D721Med (cell line): Measurements from ENCODE around the gene MEPCE.
A peak's percentile ranks its signal among the peaks of the same experiment; 100 is the strongest.
"Not testable (repeated sequence)": the region's sequence is repeated elsewhere in the genome, so short reads cannot be mapped to it uniquely, and the experiment has no call there.

Experiments
- DNase-seq: peaks from one replicate; pipeline ENCODE4 v3.0.0; 2011; ENCODE audit warnings: low spot score; ENCODE audit not compliant: insufficient read length
- FAIRE-seq: peaks from 2 replicates; lab custom pipeline; 2011; peaks lifted over from hg19 to GRCh38; lab: Jason Lieb, UNC
- CTCF ChIP-seq: IDR thresholded peaks from 2 replicates; pipeline ENCODE4 v1.5.1; 2012; ENCODE audit warnings: mild to moderate bottlenecking, control low read depth; ENCODE audit not compliant: insufficient read depth; ENCODE audit errors: missing control alignments

MEPCE gene, protein sequence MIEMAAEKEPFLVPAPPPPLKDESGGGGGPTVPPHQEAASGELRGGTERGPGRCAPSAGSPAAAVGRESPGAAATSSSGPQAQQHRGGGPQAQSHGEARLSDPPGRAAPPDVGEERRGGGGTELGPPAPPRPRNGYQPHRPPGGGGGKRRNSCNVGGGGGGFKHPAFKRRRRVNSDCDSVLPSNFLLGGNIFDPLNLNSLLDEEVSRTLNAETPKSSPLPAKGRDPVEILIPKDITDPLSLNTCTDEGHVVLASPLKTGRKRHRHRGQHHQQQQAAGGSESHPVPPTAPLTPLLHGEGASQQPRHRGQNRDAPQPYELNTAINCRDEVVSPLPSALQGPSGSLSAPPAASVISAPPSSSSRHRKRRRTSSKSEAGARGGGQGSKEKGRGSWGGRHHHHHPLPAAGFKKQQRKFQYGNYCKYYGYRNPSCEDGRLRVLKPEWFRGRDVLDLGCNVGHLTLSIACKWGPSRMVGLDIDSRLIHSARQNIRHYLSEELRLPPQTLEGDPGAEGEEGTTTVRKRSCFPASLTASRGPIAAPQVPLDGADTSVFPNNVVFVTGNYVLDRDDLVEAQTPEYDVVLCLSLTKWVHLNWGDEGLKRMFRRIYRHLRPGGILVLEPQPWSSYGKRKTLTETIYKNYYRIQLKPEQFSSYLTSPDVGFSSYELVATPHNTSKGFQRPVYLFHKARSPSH

DNA sequence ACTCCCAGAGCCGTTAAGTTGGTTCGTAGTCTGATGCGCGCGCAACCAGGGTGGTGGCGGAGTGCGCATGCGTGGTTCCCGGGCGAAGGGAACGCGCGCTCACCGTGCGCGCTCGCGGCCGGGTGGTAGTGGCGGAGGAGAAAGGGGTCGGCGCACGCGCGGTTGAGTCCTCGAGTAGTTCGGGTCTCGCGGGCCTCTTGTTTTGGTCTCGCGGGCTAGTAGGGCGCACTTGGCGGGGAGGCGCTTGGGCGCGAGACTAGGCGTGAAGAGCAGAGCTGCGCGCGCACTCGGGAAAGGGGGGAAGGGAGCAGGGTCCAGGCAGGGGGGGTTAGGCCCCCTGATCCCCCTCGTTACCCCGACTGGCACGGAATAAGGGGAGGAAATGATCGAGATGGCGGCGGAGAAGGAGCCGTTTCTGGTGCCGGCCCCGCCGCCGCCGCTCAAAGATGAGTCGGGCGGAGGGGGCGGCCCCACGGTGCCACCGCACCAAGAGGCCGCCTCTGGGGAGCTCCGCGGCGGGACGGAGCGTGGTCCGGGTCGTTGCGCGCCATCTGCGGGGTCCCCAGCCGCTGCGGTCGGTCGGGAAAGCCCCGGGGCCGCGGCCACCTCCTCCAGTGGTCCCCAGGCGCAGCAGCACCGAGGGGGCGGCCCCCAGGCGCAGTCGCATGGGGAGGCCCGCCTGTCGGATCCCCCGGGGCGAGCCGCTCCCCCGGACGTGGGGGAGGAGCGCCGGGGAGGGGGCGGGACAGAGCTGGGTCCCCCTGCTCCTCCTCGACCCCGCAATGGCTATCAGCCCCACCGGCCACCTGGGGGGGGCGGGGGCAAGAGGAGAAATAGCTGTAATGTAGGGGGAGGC lies at the start of gene MEPCE:
Gene MEPCE (plus strand): TSS at position 195 of the 856 bp plus-strand sequence. CDS start 188 bp downstream, at position 383.
- no peak for FAIRE-seq
- DNase-seq = peak; percentile 95
- no peak for TF ChIP-seq CTCF

- no peak for DNase-seq
- no peak for FAIRE-seq
- TF ChIP-seq CTCF = no peak
Observed at GRCh38 chr7:100380196-100380595, 49.4 kb upstream of the MEPCE start.

DNA sequence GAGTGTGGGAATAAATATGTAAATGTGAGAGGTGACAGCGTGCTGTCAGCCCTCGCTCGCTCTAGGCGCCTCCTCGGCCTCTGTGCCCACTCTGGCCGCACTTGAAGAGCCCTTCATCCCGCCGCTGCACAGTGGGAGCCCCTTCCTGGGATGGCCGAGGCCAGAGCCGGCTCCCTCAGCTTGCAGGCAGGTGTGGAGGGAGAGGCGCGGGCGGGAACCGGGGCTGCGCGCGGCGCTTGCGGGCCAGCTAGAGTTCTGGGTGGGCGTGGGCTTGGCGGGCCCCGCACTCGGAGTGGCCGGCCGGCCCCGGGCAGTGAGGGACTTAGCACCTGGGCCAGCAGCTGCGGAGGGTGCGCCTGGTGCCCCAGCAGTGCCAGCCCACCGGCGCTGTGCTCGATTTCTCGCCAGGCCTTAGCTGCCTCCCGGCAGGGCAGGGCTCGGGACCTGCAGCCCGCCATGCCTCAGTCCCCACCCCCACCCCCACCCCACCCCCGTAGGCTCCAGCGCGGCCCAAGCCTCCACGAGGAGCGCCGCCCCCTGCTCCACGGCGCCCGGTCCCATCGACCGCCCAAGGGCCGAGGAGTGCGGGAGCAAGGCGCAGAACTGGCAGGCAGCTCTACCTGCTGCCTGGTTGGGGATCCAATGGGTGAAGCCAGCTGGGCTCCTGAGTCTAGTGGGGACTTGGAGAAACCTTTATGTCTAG lies 47.9 kb upstream of the MEPCE start:
- not testable (repeated sequence) for DNase-seq, FAIRE-seq

- FAIRE-seq, DNase-seq: not testable (repeated sequence)
Observed at GRCh38 chr7:100382234-100382853, 47.3 kb upstream of the MEPCE start.

DNA sequence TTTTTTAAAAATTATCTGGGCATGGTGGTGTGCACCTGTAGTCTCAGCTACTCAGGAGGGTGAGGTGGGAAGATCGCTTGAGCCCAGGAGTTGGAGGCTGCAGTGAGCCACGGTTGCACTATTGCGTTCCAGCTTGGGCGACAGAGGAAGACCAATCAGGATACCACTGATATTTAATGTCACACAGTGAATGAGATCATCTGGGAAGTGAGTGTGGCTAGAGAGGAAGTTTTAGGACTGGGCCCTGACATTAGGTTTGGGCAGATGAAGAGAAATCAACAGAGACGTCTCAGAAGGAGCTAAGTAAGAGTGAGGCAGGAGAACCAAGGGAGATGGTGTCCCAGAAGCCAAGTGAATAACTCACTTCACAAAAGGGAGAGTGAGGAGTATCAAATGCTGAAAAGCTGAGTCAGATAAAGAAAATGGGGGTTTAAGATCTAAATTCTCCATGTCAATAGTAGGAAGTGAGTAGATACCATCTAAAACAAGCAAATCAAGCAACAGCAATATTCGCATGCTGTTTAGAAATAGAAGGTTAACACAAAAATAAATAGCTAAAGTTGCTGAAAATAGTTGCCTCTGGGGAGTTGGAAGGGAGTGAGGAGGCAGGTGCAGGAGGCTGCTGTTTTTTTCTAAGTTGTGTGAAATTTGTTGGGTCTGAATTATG lies 44.9 kb upstream of the MEPCE start:
- DNase-seq = no peak
- FAIRE-seq = no peak
- TF ChIP-seq CTCF = no peak

DNA sequence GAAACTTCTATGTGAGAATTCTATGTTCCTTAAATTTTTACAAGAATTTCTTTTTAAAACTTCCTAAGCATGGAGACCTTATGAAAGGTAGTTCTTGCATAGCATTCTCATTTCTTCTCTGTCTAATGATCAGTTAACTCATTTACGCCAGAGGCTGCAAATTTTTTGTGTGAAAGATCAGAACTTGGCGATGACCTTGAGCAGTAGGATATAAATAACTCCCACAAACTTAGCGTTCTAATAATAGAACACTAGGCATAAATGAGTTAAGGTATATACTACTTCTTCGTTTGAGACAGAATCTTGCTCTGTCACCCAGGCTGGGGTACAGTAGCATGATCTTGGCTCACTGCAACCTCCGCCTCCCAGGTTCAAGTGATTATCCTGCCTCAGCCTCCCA lies 42.7 kb upstream of the MEPCE start:
- no peak for FAIRE-seq
- no peak for TF ChIP-seq CTCF
- DNase-seq = no peak

DNA sequence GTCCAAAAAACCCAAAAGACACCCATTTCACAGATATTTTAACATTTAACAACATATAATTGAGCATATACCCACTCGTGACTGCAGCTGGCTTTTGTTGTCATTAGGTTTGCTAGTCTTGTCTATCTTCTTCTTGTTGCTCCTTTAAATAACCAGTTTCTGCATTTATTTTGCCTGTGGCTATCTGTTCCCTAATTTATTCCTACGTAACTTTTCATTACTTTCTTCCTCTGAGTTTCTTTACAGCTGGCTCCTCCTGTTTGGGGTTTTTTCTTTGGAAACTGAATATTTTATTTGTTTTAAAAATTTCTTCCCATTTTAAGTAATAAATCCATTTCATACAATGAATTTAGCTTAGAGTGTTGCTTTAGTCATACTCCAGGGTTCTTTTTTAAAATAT lies 41.9 kb upstream of the MEPCE start:
- DNase-seq (no peak), FAIRE-seq (no peak)
- no peak for TF ChIP-seq CTCF
